Neural cell (in vitro differentiated cells): Measurements from ENCODE around the gene NPAS3. TPM values are rescaled to one million over a fixed set of nuclear protein-coding genes. Genes with fewer than 3 reads are reported as not detected.
A peak's percentile ranks its signal among the peaks of the same experiment; 100 is the strongest.

ENCODE experiments used
- H2AFZ ChIP-seq: fragments of 200-600, 300-800 bp; sonication (generic), shearing (Covaris generic); 2 replicates; pipeline ENCODE4 v1.6.0; 2014; ENCODE audit warnings: low read depth, mild to moderate bottlenecking, antibody characterized with exemption, low read length, moderate library complexity
- H3F3A ChIP-seq: fragments of 200-600 bp; shearing (Covaris generic); 2 replicates; pipeline ENCODE4 v1.6.1; 2016; ENCODE audit warnings: mild to moderate bottlenecking, moderate library complexity, mixed read lengths, antibody characterized with exemption, low read length; ENCODE audit not compliant: insufficient read depth, poor library complexity, severe bottlenecking
- H3K27ac ChIP-seq: fragments of 200-600, 300-800 bp; sonication (generic), shearing (Covaris generic); 2 replicates; pipeline ENCODE4 v1.5.1; 2014; ENCODE audit warnings: mild to moderate bottlenecking, low read length, moderate library complexity
- H3K27me3 ChIP-seq: fragments of 300-800, 200-600 bp; sonication (generic), shearing (Covaris generic); 2 replicates; pipeline ENCODE4 v1.6.0; 2014; ENCODE audit warnings: mild to moderate bottlenecking, low read depth, low read length, moderate library complexity; ENCODE audit not compliant: insufficient read depth
- H3K36me3 ChIP-seq: fragments of 300-800, 200-600 bp; sonication (generic), shearing (Covaris generic); 2 replicates; pipeline ENCODE4 v1.5.1; 2014; ENCODE audit warnings: mild to moderate bottlenecking, antibody characterized with exemption, low read length, moderate library complexity; ENCODE audit not compliant: insufficient read depth
- H3K4me2 ChIP-seq: fragments of 300-800, 200-600 bp; sonication (generic), shearing (Covaris generic); 2 replicates; pipeline ENCODE4 v1.6.0; 2014; ENCODE audit warnings: mild to moderate bottlenecking, low read length
- H3K4me3 ChIP-seq: fragments of 300-800, 200-600 bp; sonication (generic), shearing (Covaris generic); 2 replicates; pipeline ENCODE4 v1.5.1; 2014; ENCODE audit warnings: mild to moderate bottlenecking, low read length, moderate library complexity
- H3K79me2 ChIP-seq: fragments of 200-600 bp; shearing (Covaris generic); replicated peaks from 2 replicates; pipeline ENCODE4 v1.6.0; 2014; ENCODE audit warnings: mild to moderate bottlenecking, low read length, moderate library complexity; ENCODE audit not compliant: insufficient read depth
- H3K9ac ChIP-seq: fragments of 300-800, 200-600 bp; sonication (generic), shearing (Covaris generic); 2 replicates; pipeline ENCODE4 v1.6.1; 2016; ENCODE audit warnings: mild to moderate bottlenecking, low read length, mixed read lengths
- H3K9me2 ChIP-seq: fragments of 200-600 bp; shearing (Covaris generic); 2 replicates; pipeline ENCODE4 v1.6.1; 2016; ENCODE audit warnings: mild to moderate bottlenecking, low read length, mixed read lengths; ENCODE audit not compliant: insufficient read depth
- H3K9me3 ChIP-seq: fragments of 200-600, 300-800 bp; sonication (generic), shearing (Covaris generic); 2 replicates; pipeline ENCODE4 v1.6.1; 2016; ENCODE audit warnings: mild to moderate bottlenecking, mixed run types, low read length, moderate library complexity, mixed read lengths
- H4K20me1 ChIP-seq: fragments of 200-600 bp; shearing (Covaris generic); 2 replicates; pipeline ENCODE4 v1.6.1; 2016; ENCODE audit warnings: mild to moderate bottlenecking, mixed run types; ENCODE audit not compliant: insufficient read depth
- CTCF ChIP-seq: fragments of 450-650 bp; IDR thresholded peaks from 2 replicates; pipeline ENCODE4 v1.5.1; 2014; ENCODE audit warnings: antibody characterized with exemption, mild to moderate bottlenecking, moderate library complexity; ENCODE audit not compliant: poor library complexity, severe bottlenecking
- EP300 ChIP-seq: fragments of 450-650 bp; conservative IDR thresholded peaks from 2 replicates; pipeline ENCODE4 v1.6.1; 2014; ENCODE audit warnings: antibody characterized with exemption, mild to moderate bottlenecking, moderate library complexity; ENCODE audit not compliant: poor library complexity, severe bottlenecking
- EZH2 ChIP-seq: fragments of 200-600, 300-800 bp; shearing (Covaris generic), sonication (generic); IDR thresholded peaks from 2 replicates; pipeline ENCODE4 v1.6.1; 2014; ENCODE audit warnings: antibody characterized with exemption, low read length, borderline replicate concordance, mild to moderate bottlenecking; ENCODE audit not compliant: insufficient read depth, poor library complexity, severe bottlenecking
- MXI1 ChIP-seq: fragments of 450-650 bp; conservative IDR thresholded peaks from 2 replicates; pipeline ENCODE4 v1.6.1; 2014; ENCODE audit warnings: antibody characterized with exemption, mild to moderate bottlenecking; ENCODE audit not compliant: poor library complexity, severe bottlenecking
- POLR2AphosphoS5 ChIP-seq: IDR thresholded peaks from 2 replicates; pipeline ENCODE4 v1.6.1; 2012
- RAD21 ChIP-seq: fragments of 450-650 bp; conservative IDR thresholded peaks from 2 replicates; pipeline ENCODE4 v1.6.1; 2014; ENCODE audit warnings: antibody characterized with exemption, mild to moderate bottlenecking, moderate library complexity
- SMC3 ChIP-seq: fragments of 450-650 bp; conservative IDR thresholded peaks from 2 replicates; pipeline ENCODE4 v1.6.1; 2014; ENCODE audit warnings: antibody characterized with exemption, mild to moderate bottlenecking, moderate library complexity; ENCODE audit not compliant: poor library complexity
- TAF1 ChIP-seq: IDR thresholded peaks from 2 replicates; pipeline ENCODE4 v1.6.1; 2012; ENCODE audit warnings: low read depth
- polyA plus RNA-seq: library from polyadenylated mRNA; depleted of rRNA; stranded (reverse); fragments of >200 nt; gene quantifications from 2 replicates; pipeline ENCODE4 v1.2.3, GENCODE V29; 2014
- TF ChIP-seq, protein P1 (sequence below): IDR thresholded peaks from 2 replicates; pipeline ENCODE4 v1.6.1; 2012; ENCODE audit warnings: borderline replicate concordance

The NPAS3 gene
- polyA plus RNA-seq, 1 donor from 2014 or later, result 1.3 TPM

DNA sequence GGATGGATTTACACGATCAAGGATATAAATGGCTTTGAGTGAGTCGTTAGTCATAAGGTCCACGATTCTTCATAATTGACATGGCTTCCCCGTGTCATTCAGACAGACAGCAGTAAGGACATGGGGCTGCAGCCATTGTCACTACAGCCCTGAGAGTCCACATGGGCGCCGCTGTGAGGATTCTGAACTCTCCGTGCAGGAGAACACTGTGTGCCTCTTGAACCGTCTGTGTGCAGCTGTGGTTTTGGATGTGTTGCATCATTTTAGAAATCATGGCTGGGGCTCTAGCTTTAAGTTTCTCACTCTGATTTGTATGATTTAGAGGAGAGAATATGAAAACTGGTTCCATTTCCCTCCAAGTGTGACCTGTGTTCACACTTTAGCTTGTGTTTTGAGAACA lies 47.2 kb downstream of the NPAS3 start:
- H4K20me1 ChIP-seq, result no peaks in the 10 kb centered on the region
- H3K9me2 ChIP-seq, result no peaks in the 10 kb centered on the region
- H3K36me3 ChIP-seq, result no peaks in the 10 kb centered on the region
- H3K27ac ChIP-seq, result no peak overlapping the region
- H2AFZ ChIP-seq, result no peak overlapping the region
- H3K79me2 ChIP-seq, result peaks cover 38% of the 10 kb centered on the region
- no peak overlapping the region for H3K4me2 ChIP-seq
- no peaks in the 10 kb centered on the region for H3K9me3 ChIP-seq
- no peak overlapping the region for H3K9ac ChIP-seq
- H3F3A ChIP-seq, result no peaks in the 10 kb centered on the region
- H3K27me3 ChIP-seq, result no peaks in the 10 kb centered on the region
- TF ChIP-seq CTCF (no peak), MXI1 (no peak), RAD21 (no peak), EZH2 (no peak), TAF1 (no peak), POLR2AphosphoS5 (no peak), EP300 (no peak), SMC3 (no peak)
- TF ChIP-seq, protein P1, sequence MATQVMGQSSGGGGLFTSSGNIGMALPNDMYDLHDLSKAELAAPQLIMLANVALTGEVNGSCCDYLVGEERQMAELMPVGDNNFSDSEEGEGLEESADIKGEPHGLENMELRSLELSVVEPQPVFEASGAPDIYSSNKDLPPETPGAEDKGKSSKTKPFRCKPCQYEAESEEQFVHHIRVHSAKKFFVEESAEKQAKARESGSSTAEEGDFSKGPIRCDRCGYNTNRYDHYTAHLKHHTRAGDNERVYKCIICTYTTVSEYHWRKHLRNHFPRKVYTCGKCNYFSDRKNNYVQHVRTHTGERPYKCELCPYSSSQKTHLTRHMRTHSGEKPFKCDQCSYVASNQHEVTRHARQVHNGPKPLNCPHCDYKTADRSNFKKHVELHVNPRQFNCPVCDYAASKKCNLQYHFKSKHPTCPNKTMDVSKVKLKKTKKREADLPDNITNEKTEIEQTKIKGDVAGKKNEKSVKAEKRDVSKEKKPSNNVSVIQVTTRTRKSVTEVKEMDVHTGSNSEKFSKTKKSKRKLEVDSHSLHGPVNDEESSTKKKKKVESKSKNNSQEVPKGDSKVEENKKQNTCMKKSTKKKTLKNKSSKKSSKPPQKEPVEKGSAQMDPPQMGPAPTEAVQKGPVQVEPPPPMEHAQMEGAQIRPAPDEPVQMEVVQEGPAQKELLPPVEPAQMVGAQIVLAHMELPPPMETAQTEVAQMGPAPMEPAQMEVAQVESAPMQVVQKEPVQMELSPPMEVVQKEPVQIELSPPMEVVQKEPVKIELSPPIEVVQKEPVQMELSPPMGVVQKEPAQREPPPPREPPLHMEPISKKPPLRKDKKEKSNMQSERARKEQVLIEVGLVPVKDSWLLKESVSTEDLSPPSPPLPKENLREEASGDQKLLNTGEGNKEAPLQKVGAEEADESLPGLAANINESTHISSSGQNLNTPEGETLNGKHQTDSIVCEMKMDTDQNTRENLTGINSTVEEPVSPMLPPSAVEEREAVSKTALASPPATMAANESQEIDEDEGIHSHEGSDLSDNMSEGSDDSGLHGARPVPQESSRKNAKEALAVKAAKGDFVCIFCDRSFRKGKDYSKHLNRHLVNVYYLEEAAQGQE, result no peak
- no peak overlapping the region for H3K4me3 ChIP-seq

DNA sequence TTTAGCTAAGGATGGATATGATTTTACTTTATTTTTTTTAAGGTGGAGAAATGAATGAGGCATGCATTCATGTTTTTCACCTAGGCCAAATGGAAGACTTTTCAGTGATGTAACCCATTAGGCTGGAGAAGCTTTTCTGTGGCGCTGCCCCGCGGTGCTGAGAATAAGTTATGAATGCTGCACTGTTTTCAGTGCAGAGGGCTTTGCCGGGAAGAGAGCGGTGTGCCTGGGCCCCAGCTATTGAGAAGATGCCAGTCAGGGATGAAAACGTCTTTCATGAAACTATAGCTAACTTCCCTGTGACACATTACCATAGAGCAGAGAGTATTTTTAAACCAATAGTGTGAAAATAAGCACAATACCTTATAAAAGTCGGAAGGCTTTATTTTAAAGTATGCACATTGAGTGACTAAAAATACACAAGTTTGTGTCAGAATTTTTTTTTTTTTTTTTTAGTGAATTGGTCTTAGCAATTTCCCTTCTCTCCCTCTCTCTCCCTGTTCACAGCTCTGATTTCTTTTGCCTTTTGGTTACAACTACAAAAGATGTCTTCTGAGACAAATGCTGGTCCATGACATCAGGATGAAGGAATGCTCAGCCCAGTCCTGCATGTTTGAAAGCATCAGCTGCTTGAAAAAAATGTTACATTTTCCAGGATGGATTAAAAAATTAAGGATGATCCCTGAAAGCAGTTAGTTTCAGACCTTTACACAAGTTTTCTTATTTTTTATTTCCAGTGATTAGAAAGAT lies 48.3 kb downstream of the NPAS3 start:
- Histone ChIP-seq H3K79me2 (peaks cover 38% of the 10 kb centered on the region), H3K9me2 (no peaks in the 10 kb centered on the region), H4K20me1 (no peaks in the 10 kb centered on the region), H3K9ac (no peak overlapping the region), H3K9me3 (no peaks in the 10 kb centered on the region), H3F3A (no peaks in the 10 kb centered on the region), H3K27me3 (no peaks in the 10 kb centered on the region), H3K4me3 (peak overlapping the region; percentile 29), H3K4me2 (peak overlapping the region; percentile 10), H3K27ac (no peak overlapping the region), H3K36me3 (no peaks in the 10 kb centered on the region), H2AFZ (no peak overlapping the region)
- TF ChIP-seq RAD21 (no peak), MXI1 (no peak), SMC3 (no peak), POLR2AphosphoS5 (no peak), CTCF (no peak), TAF1 (no peak), EZH2 (no peak)
- TF ChIP-seq, protein P1, result no peak
